ENCODE results near the gene ARL6IP6. TPM values are rescaled to one million over a fixed set of nuclear protein-coding genes. Genes with fewer than 3 reads are reported as not detected.

Gene ARL6IP6
- total RNA-seq, 1 donor from 2014 or later, result 5.5 TPM

DNA sequence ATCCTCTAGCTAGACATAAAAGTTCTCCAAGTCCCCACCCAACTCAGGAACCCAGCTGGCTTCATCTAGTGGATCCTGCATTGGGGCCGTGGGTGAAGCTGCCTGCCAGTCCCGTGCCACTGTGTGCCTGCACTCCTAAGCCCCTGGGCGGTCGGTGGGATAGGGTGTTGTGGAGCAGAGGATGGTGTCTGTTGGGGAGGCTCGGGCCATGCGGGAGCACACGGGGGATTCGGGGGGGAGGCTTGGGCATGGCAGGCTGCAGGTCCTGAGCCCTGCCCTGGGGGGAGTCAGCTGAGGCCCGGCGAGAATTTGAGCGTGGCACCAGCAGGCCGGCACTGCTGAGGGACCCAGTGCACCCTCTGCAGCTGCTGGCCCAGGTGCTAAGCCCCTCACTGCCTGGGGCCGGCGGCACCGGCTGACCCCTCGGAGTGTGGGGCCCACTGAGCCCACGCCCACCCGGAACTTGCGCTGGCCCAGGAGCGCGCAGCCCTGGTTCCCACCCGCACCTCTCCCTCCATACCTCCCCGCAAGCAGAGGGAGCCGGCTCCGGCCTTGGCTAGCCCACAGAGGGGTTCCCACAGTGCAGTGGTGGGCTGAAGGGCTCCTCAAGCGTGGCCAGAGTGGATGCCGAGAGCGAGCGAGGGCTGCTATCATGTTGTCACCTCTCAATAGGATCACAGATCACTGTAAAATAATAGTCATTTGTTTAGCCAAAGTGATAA is 86.4 kb downstream of the ARL6IP6 start:
- H3K9me3 ChIP-seq (replicated peaks), result no peaks in the 10 kb centered on the region
- TF ChIP-seq, protein P1, sequence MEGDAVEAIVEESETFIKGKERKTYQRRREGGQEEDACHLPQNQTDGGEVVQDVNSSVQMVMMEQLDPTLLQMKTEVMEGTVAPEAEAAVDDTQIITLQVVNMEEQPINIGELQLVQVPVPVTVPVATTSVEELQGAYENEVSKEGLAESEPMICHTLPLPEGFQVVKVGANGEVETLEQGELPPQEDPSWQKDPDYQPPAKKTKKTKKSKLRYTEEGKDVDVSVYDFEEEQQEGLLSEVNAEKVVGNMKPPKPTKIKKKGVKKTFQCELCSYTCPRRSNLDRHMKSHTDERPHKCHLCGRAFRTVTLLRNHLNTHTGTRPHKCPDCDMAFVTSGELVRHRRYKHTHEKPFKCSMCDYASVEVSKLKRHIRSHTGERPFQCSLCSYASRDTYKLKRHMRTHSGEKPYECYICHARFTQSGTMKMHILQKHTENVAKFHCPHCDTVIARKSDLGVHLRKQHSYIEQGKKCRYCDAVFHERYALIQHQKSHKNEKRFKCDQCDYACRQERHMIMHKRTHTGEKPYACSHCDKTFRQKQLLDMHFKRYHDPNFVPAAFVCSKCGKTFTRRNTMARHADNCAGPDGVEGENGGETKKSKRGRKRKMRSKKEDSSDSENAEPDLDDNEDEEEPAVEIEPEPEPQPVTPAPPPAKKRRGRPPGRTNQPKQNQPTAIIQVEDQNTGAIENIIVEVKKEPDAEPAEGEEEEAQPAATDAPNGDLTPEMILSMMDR (IDR thresholded peaks at IDR 0.05; ENCODE audit: borderline replicate concordance), result no peak
- peaks cover 4% of the 10 kb centered on the region for H3K27me3 ChIP-seq (ENCODE audit: low read depth)
- DNase-seq, result no peak
- intact Hi-C loops (cut with micrococcal nuclease), result no loop called here
- H3K36me3 ChIP-seq, result no peaks in the 10 kb centered on the region
- H3K27ac ChIP-seq (replicated peaks), result no peak overlapping the region
- H3K4me3 ChIP-seq, result no peak overlapping the region
- H3K4me1 ChIP-seq, result no peaks in the 10 kb centered on the region

DNA sequence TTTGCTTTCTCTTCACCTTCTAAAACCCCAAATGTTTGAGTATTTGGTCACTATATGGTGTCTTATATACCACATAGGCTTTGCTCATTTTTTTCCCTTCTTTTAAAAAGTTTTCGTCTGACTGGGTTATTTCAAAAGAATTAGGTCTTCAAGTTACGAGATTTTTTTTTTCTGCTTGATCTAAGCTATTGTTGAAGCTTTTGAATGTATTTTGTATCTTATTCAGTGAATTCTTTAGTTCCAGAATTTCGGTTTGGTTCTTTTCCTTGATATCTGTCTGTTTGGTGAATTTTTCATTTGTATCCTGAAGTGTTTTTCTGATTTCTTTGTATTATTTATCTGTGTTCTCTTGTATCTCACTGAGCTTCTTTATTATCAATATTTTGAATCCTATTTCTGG is 93.5 kb downstream of the ARL6IP6 start:
- TF ChIP-seq, protein P1 (IDR thresholded peaks at IDR 0.05; ENCODE audit: borderline replicate concordance), result no peak
- Histone ChIP-seq H3K4me3 (no peak overlapping the region), H3K9me3 (replicated peaks) (peaks cover 28% of the 10 kb centered on the region), H3K27me3 (ENCODE audit: low read depth) (no peaks in the 10 kb centered on the region), H3K27ac (replicated peaks) (no peak overlapping the region), H3K4me1 (no peaks in the 10 kb centered on the region), H3K36me3 (no peaks in the 10 kb centered on the region)
- intact Hi-C loops (cut with micrococcal nuclease), result no loop called here
- no peak for DNase-seq

Other genes with a start within 250 kb of the ARL6IP6 start
- gene PRPF40A, start 1.2 kb upstream of the ARL6IP6 start, total RNA-seq, result 33.8 TPM